ENCODE measurements around the gene FUOM.
"Not testable (repeated sequence)": the region's sequence is repeated elsewhere in the genome, so short reads cannot be mapped to it uniquely, and the experiment has no call there.

The FUOM gene

GRCh38 chr10:133370030-133370786, 12.4 kb upstream of the FUOM start:
- no peak for DNase-seq (ENCODE audit: extremely low read depth in 1 of 2, low read depth in 1 of 2)

GRCh38 chr10:133368153-133368552, 10.3 kb upstream of the FUOM start:
- no peak for DNase-seq (ENCODE audit: extremely low read depth in 1 of 2, low read depth in 1 of 2)

GRCh38 chr10:133367461-133367860, 9.6 kb upstream of the FUOM start:
- not testable (repeated sequence) for DNase-seq (ENCODE audit: extremely low read depth in 1 of 2, low read depth in 1 of 2)

- DNase-seq (ENCODE audit: extremely low read depth in 1 of 2, low read depth in 1 of 2) = no peak
These were observed 8.9 kb upstream of the FUOM start for GRCh38 chr10:133366751-133367150.

GRCh38 chr10:133366130-133366478, 8.3 kb upstream of the FUOM start:
- no peak for DNase-seq (ENCODE audit: extremely low read depth in 1 of 2, low read depth in 1 of 2)

- no peak for DNase-seq (ENCODE audit: extremely low read depth in 1 of 2, low read depth in 1 of 2)
These were observed 7.8 kb upstream of the FUOM start for GRCh38 chr10:133365461-133366129.

- DNase-seq (ENCODE audit: extremely low read depth in 1 of 2, low read depth in 1 of 2) = no peak
These were observed 7.0 kb upstream of the FUOM start for GRCh38 chr10:133364645-133365431.

GRCh38 chr10:133362846-133363245, 5.0 kb upstream of the FUOM start:
- no peak for DNase-seq (ENCODE audit: extremely low read depth in 1 of 2, low read depth in 1 of 2)

- no peak for DNase-seq (ENCODE audit: extremely low read depth in 1 of 2, low read depth in 1 of 2)
These were observed 4.1 kb upstream of the FUOM start for GRCh38 chr10:133361773-133362441.

GRCh38 chr10:133361227-133361626, 3.4 kb upstream of the FUOM start:
- no peak for DNase-seq (ENCODE audit: extremely low read depth in 1 of 2, low read depth in 1 of 2)

GRCh38 chr10:133359972-133360610, 2.3 kb upstream of the FUOM start:
- no peak for DNase-seq (ENCODE audit: extremely low read depth in 1 of 2, low read depth in 1 of 2)

GRCh38 chr10:133359554-133359971, 1.7 kb upstream of the FUOM start:
- no peak for DNase-seq (ENCODE audit: extremely low read depth in 1 of 2, low read depth in 1 of 2)

GRCh38 chr10:133358925-133359310, 1.1 kb upstream of the FUOM start:
- no peak for DNase-seq (ENCODE audit: extremely low read depth in 1 of 2, low read depth in 1 of 2)

GRCh38 chr10:133358162-133358924, 524 bp upstream of the FUOM start:
- no peak for DNase-seq (ENCODE audit: extremely low read depth in 1 of 2, low read depth in 1 of 2)

- no peak for DNase-seq (ENCODE audit: extremely low read depth in 1 of 2, low read depth in 1 of 2)
These were observed 1.1 kb downstream of the FUOM start for GRCh38 chr10:133356549-133357284.

- no peak for DNase-seq (ENCODE audit: extremely low read depth in 1 of 2, low read depth in 1 of 2)
These were observed 1.8 kb downstream of the FUOM start for GRCh38 chr10:133355991-133356390.

- no peak for DNase-seq (ENCODE audit: extremely low read depth in 1 of 2, low read depth in 1 of 2)
These were observed 2.6 kb downstream of the FUOM start for GRCh38 chr10:133355266-133355665.

- DNase-seq (ENCODE audit: extremely low read depth in 1 of 2, low read depth in 1 of 2) = no peak
These were observed 3.1 kb downstream of the FUOM start for GRCh38 chr10:133354672-133355240.

GRCh38 chr10:133353988-133354605, 3.7 kb downstream of the FUOM start:
- no peak for DNase-seq (ENCODE audit: extremely low read depth in 1 of 2, low read depth in 1 of 2)

Data from activated CD8-positive, alpha-beta memory T cell treated with anti-CD3 and anti-CD28 coated beads for 1 hour (primary cell).